GM18907 (cell line): Measurements from ENCODE around the gene NFE2L2.
"Not testable (repeated sequence)": the region's sequence is repeated elsewhere in the genome, so short reads cannot be mapped to it uniquely, and the experiment has no call there.

ENCODE experiments used
- ATAC-seq: cut with Tn5 transposase; IDR thresholded peaks from one replicate; pipeline ENCODE4 v1.9.1; 2021; ENCODE audit warnings: mild to moderate bottlenecking, moderate library complexity; ENCODE audit not compliant: unreplicated experiment

Gene NFE2L2

DNA sequence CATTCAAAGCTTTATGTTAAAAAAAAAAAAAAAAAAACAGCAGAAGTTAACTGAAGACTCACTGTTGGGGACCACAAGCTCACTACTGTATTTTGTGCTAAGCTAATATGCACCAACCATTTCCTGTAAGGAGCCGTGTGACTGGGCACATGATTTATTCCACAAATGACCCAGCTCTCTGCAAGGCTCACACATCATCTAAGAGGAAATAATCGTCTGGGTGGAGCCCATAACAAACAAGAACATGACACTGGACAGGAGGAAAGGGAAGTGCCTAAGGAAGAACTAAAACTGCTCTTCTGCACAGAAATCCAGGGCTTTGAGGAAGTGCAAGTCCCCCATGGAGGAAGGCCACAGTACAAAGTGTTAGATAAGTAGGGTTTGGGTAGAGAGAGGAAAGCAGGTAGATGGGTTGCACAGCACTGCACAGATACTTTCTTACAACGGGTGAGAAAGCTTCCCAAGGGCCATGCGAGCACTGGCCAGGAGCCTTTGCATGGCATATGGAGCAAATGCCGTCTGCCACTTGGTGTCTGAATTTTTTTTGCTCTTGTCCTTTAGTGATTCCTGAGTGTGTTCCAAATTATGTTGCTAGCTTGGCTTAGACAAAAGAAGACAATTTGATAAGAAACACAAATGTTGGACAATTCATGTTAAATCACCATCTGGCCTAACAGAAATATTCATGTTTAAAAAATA is 24.4 kb downstream of the NFE2L2 start:
- ATAC-seq = peak; percentile 84

DNA sequence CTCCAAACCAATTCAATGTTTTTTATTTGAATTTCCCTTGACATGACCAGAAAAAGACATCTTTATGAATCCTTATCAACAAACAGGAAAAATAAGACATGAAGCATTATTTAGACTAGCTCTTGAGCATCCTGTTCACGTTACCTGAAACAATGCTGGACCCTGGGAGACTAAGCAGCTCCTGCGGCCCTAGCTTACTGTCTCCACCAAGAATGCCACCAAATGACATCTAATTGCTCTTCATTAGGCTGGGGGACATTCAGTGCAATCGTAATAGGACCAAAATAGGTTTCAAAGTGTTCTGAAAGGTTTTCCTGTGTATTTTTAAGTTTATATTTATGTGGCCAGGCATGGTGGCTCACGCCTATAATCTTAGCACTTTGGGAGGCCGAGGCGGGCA is 25.5 kb downstream of the NFE2L2 start:
- ATAC-seq = no peak

DNA sequence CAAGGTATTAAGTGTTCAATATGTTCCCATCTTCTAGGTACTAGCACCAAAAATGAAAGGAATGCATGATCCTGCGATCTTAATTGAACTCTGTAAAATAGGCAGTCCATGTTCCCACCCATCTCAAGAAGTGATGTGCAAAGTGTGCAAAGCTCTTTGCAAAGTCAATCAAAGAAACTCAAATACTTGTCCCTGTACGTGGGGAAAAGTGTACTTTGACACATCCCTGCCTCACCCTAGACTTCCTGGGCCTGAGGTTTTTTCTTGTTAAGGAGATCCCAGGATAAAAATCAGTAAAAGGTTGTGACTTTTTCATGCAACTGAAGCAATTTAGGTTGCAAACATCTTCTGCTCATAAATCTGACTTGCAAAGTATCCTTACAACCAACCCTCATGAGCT is 26.6 kb downstream of the NFE2L2 start:
- no peak for ATAC-seq

DNA sequence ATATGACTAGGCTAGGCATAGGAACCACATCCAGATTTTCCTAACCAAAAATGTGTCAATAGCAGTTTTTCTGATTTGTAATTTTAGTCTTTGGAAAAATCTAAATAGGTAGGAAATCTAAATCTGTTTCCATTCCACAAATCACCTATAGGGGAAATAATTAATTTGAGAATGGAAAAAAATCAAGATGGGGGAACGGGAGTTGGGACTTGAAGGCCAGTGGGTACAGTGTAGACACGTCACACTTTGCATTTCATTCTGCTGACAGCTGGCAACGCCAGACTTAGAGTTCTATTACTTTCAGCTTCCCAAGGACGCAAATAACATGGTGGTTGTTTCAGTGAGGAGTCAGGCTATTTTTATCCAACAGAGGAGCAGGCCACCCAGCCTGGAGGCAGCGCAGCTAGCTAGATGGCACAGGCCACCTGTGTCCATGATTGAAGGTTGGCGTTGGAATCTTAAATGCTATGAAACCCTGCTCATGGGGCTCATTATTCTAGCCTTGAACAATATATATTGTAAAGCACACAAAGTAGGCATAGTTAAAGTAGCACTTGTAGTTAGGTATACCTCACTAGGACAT is 28.6 kb downstream of the NFE2L2 start:
- no peak for ATAC-seq

DNA sequence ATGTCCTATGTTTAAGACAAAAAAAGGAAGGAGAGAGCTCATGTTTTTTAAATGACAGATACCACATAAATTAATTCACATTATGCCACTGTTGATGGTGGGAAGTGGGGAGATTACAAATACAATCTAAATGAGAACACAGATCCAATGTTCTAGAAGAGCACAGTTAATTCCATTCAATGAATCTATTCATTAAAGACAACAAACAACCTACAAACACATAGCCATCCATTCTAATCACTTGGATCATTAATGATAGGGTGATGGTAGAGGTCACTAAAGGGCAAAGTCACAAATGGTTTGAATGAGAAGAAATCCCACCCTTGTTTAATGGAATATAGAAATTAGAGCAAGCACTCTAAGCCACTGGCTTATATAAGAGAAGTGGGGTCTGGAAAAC is 30.3 kb downstream of the NFE2L2 start:
- no peak for ATAC-seq

DNA sequence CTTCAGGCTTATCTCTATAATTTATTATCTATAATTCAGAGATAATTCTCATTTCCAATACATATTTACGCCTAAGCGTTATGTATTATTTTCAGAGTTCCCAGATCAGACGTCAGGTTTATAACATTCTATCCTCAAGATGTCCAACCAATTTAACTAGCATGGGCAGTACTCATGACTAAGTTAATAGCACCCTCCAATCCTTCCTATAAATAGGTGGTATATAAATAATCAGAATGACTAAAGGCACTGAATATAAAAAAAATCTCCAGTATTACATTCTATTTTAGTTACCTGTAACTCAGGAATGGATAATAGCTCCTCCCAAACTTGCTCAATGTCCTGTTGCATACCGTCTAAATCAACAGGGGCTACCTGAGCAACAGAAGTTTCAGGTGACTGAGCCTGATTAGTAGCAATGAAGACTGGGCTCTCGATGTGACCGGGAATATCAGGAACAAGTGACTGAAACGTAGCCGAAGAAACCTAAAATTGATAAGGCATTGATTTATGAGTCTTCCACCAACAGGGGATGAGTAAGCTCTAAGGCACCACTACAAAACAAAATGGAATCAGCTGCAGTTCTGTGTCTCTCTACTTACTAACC is 32.3 kb downstream of the NFE2L2 start:
- ATAC-seq = no peak

DNA sequence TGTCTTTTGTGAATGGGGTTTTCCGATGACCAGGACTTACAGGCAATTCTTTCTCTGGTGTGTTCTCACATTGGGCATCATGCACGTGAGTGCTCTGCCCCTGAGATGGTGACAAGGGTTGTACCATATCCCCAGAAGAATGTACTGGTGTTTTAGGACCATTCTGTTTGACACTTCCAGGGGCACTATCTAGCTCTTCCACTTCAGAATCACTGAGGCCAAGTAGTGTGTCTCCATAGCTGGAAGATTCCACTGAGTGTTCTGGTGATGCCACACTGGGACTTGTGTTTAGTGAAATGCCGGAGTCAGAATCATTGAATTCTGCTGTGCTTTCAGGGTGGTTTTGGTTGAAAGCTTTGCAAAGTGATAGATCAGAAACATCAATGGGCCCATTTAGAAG is 33.3 kb downstream of the NFE2L2 start:
- ATAC-seq = no peak

DNA sequence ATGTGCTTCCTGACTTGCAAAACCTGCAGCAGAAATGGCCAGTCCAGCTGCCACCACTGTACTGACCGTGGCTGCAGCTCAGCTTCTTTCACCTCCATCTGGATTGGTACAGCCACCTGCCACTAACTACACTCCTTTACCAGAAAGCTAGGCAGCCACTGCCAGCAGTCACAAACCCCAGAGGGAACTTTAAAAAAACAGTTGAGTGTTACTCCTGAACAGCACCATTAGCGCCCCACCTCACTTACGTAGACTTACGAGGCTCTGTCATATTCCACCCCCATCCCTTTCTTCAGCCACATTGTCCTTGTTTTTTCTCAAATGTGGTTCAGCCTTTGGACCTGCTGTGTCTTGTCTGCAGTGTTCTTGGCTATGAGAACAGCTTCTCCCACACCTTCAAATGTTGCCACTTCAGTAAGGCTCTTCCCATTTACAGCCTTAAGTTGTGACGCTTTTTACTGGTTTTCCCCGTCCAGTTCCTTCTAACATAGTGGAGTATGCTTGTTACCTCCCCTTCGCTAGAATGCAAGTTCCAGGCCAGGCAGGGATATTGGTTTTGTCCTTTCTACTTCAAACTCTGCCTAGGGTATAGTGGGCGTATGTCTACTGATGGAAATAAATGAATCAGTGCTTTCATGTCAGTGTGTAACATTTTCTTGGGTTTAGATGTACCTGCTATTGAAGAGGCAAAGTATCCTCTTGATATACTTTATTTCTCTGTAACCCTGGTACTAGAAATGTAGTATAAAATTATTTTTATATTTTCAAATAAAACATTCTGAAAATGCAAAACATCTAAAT is 34.9 kb downstream of the NFE2L2 start:
- no peak for ATAC-seq

DNA sequence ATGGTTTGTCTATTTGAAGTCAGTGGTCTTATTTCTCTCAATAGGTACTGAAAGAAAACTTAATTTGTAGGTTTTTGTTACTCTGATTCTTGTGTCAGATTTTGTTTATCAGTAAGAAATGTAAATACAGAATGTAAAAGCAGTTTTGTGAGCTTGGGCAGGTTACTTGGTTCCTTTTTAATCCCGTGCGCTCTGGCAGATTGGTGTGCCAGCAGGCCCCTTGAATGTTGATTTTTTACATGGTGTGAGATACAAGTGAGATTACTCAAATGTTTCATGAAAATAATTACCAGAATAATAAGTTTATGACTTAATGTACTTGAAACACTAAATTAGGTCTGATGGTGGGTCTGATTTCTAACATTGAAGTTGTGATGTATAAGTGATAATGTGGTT is 38.6 kb downstream of the NFE2L2 start:
- ATAC-seq = no peak

DNA sequence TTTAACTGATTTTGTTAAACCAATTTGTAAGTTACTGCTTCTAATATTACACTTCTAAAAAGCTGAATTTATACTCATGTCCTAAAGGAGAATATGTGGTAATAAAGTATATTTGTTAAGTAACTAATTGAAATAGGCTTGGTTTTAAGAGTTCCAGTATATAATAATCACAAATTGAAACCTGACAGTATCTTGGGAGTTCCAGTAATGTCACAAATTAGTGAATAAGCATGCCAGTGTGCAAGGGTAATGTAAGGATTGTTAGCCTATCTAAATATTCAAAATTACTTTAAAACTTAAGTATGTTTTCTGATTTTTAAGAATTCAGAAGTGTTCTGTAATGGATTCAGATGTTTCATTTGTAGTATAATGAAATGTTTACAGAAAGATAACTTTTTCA is 41.1 kb downstream of the NFE2L2 start:
- not testable (repeated sequence) for ATAC-seq

DNA sequence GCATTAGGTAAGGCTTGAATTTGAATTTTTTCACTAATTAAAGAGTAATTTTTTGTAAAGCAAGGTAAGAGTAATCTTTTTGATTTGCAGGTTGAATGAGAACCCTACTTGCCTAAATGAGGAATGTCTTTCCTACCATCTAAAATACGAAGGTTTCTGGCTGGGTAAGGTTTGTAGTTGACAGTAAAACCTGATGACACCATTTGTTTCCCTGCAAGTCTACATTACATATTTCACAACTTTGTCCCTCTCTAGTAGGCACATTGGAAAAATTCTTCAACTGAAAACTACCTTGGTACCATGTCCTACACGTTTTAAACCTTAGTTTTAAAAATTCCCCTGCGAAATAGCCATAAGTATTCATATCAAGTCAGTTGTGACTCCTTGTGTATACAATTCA is 42.6 kb downstream of the NFE2L2 start:
- ATAC-seq = no peak

DNA sequence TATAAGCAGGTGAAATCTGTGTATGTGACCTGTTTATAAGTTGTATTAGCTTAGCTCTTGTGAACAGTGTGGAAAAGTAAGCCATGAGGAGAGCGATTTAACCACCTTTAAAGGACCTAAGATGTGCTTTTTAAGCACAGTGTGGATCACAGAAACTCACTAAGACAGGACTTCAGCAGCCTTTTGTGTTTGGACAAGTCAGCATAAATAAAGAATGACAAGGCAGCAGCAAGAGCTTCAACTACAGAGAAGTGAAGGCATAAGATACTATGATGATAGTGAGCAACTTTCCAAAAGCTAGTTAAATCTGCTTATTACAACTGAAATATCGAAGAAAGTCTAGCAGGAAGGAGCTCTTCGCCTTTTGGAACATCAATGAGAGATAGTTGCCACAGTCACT is 43.0 kb downstream of the NFE2L2 start:
- no peak for ATAC-seq

DNA sequence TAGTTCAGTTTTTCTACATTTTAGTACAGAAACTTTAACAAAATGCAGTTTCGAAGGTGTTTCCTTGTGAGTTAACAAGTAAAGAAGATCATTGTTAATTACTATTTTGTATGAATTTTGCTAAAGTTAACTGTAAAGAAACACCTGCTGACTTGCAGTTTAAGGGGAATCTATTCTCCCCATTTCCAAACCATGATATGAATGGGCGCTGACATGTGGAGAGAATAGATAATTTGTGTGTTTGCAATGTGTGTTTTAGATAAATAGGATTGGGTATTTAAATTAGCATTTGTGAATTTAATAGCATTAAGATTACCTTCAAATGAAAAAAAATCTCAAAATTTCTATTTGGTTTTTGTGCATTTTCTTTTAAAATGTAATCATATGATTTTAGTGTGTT is 44.7 kb downstream of the NFE2L2 start:
- not testable (repeated sequence) for ATAC-seq

DNA sequence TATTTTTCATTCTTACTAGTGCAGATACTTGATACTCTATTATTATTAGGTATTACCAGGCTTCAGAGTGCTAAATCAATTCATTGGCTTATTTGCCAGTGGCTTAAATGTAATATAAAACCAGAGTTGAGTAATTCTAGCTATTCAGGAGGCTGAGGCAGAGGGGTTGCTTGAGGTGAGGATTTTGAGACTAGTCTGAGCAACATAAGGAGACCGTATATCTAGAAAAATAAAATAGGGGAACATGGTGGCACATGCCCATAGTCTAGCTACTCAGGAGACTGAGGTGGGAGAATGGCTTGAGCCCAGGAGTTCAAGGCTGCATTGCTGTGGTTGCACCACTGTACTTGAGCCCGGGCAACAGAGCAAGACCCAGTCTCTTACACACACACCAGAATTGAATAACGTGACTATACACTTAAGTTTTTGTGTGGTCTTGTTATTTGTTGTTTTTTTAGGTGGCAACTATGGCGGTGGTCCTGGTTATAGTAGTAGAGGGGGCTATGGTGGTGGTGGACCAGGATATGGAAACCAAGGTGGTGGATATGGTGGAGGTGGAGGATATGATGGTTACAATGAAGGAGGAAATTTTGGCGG is 47.2 kb downstream of the NFE2L2 start:
- ATAC-seq = no peak

DNA sequence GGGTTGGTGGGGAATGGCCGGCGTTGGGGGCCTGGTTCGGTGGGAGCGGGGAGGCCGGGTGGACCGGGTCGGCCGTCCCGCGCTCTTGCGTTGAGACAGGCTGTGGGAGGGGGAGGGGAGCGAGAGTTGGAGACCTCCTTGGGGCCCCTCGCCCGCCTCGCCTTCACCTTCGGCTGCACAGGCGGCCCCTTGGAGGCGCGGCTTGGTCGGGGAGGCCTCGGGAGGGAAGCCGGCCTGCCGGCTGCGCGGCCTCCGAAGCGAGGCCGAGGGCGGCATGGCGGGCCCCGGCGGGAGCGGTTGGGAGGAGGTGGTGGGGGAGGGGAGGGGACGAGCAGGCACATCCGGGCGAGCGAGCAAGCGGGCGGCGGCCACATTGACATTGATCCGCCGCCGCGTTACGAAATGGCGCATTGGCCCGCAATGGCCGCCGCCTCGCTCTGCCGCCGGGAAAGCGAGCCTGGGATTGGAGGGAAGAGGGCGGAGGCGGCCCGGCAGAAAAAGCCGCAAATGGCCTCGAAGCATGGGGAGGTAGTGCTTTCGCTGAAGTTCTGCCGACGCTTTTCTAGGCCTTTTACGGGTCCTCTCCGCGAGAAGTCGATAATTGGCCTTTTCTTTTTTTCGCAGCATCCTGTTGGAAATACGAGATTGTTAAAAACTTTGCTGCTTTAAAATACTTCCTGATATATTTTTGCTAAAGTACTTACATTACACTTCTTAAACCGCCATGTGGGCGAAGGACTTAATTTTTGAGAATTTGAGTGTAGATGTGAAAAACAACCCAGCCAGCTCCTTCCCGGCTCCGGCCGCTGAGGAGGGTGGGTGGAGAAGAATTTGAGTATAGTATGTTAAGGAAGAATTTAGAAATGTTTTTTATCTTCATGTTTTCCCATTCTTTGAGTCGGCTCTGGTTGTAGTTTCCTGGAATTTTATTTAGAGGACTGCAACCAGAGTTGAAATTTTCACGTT is 51.4 kb downstream of the NFE2L2 start:
- peak; percentile 58 for ATAC-seq

DNA sequence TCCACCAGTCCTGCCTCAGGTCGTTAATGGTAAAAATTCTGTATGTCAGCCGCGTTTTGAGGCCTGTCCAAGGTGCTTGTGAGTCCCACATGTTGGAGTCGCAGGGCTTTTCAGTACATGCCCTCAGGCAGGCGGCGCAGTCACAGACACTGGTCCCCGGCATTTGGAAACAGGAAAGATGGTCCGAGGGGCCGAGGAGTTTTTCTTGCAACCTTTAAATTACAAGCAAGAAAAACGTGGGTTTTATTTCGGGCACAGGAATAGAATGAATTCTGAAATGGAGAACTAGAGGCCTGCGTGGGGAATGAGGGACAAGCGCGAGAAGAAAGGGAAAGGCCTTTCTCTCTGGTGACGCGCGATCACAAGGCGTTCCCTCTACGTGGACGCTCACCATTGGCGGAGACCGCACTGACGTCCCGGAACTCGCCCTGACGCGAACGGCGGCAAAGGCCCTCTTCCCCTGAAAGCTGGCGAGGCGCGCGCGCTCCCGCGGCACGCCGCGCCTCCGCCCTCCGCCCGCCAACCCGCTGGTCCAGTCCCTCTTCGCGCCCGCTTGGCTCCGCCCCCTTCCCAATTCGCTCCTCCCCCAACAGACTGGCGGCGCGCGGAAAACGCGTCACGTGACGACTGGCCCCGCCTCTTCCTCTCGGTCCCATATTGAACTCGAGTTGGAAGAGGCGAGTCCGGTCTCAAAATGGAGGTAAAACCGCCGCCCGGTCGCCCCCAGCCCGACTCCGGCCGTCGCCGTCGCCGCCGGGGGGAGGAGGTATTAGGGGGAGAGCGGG is 52.2 kb downstream of the NFE2L2 start, which contains the start of gene HNRNPA3:
HNRNPA3 (plus strand) TSS at position 689 of the 785 bp plus-strand sequence; CDS start at position 695, 6 bp downstream.
- peak; percentile 88 for ATAC-seq

DNA sequence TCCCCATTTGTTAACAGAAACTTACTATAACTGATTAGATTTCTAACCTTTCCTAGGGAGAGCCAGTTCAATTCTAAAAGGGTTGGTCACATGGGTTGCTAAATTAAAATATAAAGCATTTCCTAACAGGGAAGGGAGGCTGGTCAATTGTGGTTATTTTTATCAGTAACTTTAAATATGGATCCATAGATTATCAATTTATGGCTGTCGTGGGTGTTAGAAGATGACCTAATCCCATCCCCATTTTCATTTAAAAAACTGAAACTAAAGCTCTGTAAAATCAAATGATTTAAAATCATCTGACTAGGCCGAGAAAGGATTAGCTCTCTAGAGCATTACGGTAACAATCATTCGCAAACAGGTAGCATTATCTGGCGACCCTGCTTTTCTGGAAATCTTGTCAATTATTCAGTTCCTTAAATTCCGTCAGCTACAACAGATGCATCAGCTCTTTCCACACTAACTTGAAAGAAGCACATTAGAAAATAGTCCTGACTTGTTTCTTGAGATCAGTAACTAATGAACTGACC is 52.9 kb downstream of the NFE2L2 start:
- no peak for ATAC-seq

DNA sequence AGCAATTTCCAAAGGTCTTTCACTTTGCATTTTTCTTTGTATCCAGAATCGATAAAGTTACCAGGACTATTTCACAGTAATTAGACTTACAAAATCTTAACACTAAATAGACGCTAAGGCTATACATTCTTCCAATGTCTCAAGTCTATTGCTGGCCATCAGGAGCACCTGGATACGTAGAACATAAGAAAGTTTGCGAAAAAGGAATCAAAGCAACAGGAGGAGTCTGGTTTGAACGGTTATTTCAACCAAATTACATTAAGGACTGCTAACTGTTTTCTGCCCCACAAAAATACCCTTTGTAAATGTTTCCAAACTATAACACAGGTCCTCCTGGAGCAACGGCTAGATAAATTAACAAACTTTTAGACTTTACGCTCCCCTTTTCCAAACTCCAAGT is 53.4 kb downstream of the NFE2L2 start:
- no peak for ATAC-seq

DNA sequence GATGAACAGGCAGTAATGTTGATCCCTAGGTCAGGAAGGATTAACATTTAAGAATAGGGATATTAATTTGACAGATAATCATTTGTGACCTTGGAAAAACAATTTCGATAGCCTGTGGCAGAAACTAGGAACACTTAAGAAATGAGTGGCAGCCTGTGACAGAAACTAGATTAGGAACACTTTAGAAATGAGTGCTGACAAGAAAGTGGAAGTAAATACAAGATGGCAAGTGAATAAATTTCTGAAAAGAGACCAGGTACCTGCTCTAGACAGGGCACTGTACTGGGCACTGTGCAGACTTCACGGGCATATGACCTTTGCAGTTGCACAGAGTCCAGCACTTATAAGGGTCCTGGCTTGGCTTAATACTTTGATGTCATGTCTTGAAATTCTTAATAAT is 57.4 kb downstream of the NFE2L2 start:
- peak; percentile 59 for ATAC-seq
